Measurements from ENCODE around the gene USP21.
"Not testable (repeated sequence)": the region's sequence is repeated elsewhere in the genome, so short reads cannot be mapped to it uniquely, and the experiment has no call there.

GRCh38 chr1:161115961-161116360 lies 43.3 kb upstream of the USP21 start:
- not testable (repeated sequence) for TF ChIP-seq CTCF, POLR2AphosphoS5, POLR2A, EP300 (IDR thresholded peaks at IDR 0.05)
